Dedifferentiated amniotic fluid mesenchymal stem cell (primary cell): ENCODE measurements around the gene BUD31.
"Not testable (repeated sequence)": the region's sequence is repeated elsewhere in the genome, so short reads cannot be mapped to it uniquely, and the experiment has no call there.

Source experiments
- DNase-seq: peaks from one replicate; pipeline ENCODE4 v3.0.0-alpha.2; 2016; ENCODE audit errors: extremely low spot score

Gene BUD31

DNA sequence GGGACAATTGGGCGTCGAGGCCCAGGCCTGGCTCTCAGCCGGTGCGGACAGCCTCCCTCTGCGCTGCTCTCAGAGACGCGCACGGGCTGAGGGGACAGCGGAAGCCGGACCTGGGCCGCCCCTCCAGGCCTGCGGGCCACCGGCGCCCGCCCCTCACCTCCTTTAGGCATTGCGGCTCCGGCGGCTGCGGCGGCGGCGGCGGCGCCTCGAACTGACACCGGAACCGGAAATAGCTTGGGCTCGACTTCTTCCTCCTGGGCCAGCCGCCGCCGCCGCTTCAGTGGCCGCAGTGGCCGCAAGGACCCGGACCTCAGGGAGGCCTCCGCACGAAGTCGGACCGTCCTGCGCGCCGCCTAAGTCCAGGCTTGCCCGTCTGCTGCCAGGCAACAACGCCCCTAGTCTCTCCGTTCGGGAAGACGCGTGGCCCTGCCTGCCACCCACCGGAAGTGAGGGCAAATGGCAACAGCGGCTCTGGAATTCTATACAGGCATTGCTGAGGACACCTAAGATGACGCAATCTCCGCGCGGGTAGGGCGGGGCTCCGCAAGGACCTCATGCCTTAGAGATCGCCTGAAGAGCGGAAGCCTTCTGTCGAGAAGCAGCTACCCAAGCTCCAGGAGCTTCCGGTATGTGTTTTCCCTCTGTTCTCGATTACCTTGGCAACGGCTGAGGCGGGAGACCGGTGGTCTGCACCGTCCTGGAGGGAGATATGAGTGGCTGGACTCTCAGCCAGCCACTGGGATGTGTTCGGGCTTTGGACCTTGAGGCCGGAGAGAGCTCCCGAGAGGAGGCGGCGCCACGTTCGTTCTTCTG lies at the start of gene BUD31, which contains the start of gene PDAP1:
Gene BUD31 (plus strand): TSS at position 591 of the 813 bp plus-strand sequence. CDS start 2,124 bp downstream, outside the sequence.
Gene PDAP1 (minus strand): TSS at position 219 of the 813 bp plus-strand sequence. CDS start 49 bp downstream, at position 170.
- DNase-seq: peak; percentile 90

DNA sequence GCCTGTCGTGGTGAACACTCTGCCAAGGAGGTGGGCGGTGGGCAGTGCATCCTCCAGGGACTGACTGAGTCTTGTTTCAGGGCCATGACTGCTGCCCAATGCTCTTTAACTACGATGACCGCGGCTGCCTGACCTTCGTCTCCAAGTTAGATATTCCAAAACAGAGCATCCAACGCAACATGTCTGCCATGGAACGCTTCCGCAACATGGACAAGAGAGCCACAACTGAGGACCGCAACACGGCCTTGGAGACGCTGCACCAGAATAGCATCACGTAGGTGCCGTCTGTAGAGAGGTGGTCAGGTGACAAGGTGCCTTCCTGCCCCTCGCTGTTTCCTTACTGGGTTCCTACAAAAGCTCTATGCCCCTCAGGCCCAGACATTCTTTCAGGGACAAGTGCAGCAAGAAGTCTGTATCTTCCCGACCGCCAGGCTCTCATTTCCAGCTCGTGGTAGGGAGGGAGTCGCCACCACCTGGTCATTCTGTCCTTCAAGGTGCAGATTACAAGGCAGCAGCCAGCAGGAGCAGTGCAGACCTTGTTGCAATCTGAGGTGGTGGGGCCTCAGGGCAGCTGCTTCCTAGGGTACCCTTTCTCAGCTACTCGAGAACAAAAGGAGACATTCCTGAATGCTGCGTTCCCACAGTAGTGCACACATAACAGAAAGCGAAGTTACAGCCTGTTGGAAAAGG lies 49.2 kb upstream of the BUD31 start:
- DNase-seq: no peak

GRCh38 chr7:99362801-99363200 lies 46.0 kb upstream of the BUD31 start:
- DNase-seq: peak; percentile 62

GRCh38 chr7:99363286-99363685 lies 45.5 kb upstream of the BUD31 start:
- DNase-seq: no peak

- DNase-seq: no peak
Observed at GRCh38 chr7:99365318-99366141, 43.2 kb upstream of the BUD31 start.

- no peak for DNase-seq
Observed at GRCh38 chr7:99366646-99367045, 42.1 kb upstream of the BUD31 start.

DNA sequence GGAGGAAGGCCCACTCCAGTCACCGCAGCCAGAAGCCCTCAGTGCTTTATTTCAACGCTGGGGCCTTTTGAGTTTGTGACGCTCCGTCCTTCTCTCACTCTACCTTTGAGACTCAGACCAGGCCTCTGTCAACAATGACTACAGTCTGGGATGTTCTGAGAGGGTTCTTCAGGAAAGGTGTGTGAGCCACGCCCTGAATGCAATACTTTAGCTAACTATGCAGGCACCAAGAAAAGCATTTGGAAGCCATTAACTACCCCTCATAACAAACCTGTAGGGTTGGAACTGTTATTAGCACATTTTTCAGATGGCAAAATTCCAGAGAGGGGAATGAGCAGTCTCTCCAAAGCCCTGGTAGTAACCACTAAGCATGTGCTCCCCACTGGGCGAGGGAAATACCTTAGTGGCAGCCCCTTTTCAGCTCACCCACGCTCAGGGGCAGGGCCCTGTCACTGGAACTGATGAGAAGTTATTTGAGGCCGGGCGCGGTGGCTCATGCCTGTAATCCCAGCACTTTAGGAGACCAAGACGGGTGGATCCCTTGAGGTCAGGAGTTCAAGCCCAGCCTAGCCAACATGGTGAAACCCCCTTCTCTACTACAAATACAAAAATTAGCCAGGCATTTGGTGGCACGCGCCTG lies 39.9 kb upstream of the BUD31 start:
- DNase-seq: no peak

DNA sequence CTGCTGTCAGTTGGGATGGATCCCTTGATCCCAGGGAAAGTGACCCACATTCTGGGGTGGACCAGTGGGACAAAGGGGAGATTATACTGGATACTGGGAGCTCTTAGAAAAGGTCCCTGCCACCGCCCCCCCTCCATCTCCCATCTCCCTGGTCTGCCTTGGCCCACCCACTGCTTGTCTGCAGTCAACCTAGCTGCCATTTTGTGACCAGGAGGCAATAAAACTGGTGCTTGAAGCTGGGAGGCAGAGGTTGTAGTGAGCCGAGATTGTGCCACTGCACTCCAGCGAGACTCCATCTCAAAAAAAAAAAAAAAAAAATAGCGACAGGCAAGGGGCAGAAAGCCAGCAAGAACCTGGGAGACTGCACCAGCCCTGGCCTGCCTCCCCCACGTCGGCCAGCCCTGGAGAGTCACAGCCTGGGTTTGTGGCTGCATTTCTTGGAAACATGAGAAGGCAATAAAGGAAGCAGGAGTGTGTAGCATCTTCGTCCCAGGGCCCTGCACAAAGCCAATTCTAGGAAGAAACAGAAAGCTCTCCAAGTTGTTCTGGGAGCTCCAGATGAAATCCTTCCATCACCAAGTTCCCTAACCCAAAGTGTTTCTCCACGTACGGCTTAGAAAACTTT lies 38.9 kb upstream of the BUD31 start:
- DNase-seq: no peak

DNA sequence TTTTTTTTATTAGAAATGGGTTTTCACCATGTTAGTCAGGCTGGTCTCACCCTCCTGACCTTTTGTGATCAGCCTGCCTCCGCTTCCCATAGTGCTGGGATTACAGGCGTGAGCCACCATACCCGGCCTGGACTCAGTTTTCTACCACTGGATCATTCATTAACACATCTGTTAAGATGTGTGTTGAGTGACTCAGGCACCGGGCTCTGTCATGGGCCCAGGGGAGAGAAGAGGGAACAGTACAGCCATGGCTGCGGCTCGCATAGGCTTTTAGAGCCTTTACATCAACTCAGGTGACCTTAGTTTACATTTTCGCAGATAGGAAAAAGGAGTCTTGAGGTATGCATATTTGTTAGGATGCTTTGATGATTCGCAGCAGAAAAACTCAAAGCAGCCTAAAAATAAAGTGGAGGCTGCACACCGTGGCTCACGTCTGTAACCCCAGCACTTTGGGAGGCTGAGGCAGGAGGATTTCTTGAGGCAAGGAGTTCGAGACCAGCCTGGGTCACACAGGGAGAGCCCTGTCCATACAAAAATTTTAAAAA lies 37.3 kb upstream of the BUD31 start:
- DNase-seq: no peak

DNA sequence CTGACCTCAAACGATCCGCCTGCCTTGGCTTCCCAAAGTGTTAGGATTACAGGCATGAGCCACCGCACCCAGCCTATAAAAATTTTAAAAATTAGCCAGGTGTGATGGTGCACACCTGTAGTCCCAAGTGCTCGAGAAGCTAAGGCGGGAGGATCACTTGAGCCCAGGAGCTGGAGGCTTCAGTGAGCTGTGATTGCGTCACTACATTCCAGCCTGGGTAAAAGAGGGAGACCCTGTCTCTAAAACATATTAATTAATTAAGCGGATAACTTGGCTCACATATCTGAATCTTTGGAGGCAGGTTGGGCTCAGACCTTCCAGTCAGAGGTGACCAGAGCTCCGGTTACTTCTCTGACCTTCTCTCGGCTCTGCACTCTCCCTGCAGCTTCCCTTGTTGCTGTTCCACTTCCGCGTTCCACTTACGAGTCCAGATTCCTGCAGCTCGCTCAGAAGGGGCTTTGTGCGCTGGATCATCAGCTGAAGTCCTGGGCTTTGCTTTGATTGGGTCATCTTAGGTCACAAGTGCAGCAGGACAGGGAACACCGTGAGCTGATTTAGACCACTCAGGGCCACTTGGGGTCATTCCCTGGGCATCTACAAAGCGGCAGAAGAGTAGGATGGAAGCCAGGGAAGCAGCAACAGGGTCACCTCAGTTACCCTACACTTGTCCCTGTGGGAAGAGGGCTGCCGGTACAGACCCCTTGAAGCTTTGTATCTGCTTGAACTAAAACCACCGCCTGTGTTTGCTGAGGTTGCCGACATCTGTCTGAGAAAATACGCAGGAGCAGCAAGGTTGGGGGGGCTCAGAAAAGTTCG lies 36.3 kb upstream of the BUD31 start:
- no peak for DNase-seq

DNA sequence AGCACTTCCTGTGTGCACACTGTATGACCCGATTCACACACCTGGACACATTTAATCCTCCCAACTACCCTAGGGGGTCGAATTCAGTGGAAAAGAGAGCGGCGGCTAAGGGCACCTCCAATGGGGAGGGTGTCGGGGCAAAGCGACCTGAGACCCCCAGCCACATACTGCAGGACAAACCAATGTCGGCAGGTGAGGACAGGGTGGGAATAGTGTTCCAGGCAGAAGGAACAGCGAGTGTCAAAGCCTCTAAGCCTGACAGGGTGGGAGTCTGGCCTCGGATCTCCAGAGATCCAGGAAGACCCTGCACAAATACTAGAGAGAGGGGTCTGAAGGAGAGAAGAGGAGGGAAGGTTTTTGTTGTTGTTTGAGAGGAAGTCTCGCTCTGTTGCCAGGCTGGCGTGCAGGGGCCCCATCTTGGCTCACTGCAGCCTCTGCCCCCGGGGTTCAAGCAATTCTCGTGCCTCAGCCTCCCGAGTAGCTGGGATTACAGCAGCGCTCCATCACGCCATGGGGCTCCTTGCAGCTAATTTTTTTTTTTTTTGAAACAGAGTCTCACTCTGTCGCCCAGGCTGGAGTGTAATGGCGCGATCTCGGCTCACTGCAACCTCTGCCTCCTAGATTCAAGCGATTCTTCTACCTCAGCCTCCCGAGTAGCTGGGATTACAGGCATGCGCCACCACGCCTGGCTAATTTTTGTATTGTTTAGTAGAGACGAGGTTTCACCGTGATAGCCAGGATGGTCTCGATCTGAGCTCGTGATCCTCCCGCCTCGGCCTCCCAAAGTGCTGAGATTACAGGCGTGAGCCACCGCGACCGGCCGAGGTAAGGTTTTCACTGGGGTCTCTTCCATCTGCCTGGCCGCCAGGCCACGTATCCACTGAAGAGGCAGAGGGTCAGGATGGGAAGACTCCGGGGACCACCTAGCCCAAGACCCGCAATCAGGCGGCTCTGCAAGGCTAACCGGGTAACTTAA lies 35.4 kb upstream of the BUD31 start:
- DNase-seq: no peak

DNA sequence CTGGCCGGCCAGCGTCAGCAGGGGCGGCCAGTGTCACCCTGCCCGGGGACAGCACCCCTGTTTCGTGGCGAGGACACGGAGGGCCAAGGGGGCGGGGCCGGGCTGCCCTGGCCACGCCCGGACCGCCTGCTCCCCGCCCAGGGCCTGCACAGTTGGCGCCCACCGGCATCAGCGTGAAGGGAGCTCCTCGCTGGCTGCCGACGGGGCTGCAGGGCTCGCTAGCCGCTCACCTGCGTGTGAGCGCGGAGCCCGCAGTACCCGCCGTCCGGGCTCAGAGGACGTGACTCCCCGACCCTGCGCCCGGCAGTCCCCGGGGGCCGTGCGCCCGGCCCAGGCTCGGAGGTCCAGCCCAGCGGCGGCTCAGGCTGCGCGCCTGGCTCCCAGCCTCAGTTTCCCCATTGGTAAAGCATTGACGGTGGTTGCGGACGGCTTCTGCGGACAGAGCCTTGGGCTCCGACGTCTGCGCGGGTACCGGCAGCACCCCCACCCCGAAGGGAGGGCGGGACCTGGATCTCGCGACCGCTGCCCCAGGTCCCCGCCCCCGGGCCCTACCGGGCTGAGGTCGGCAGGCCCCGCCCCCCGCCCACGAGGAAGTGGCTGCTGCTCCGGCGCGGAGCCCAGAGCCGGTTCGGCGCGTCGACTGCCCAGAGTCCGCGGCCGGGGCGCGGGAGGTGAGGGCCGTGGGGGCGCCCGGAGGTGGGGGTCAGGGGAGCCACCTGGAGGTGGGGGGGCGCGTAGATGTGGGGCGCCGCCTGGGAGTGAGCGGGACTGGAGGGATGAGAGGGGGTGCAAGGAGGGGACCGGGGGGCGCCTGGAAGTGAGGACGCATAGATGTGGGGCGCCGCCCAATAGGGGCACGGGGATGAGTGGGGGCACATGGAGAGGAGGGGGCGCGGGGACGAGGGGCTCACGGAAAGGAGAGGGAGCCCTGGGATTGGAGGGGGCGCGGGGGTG lies 34.4 kb upstream of the BUD31 start, which contains the start of gene ARPC1B:
Gene ARPC1B (plus strand): TSS at position 620 of the 954 bp plus-strand sequence. CDS start 10,985 bp downstream, outside the sequence.
- no peak for DNase-seq

DNA sequence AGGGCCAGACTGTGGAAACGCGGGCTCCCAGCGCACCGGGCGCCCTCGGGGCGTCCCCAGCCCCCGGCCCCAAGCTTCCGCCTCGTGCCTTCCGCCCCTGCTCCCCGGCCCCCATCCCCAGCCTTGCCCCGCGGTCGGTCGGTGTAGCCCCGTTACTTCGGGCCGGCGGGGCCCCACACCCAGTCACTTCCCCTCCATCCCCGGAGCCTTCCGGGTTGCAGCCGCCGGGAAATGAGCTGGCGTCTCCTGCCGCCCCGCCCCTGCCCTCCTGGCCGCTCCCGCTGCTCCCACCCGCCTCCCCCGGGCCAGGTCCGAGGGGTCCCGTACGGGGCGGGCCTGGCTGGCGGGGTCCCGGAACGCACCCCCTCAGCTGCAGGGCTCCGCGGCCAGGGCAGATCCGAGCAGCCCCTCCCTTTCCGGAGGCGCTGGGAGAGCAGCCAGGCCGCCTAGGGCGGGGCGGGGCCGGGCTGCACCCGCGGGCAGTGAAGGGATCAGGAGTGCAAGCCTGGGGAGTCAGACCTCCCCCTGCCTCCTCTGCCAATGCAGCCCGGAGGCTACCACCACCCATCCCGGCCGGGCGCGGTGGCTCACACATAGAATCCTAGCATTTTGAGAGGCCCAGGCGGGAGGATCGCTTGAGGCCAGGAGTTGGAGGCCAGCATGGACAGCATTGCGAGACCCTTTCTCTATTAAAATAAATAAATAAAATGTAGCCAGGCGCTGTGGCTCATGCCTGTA lies 33.5 kb upstream of the BUD31 start:
- peak; percentile 51 for DNase-seq

GRCh38 chr7:99379043-99379577 lies 29.7 kb upstream of the BUD31 start:
- DNase-seq: peak; percentile 91

- DNase-seq: not testable (repeated sequence)
Observed at GRCh38 chr7:99379693-99380031, 29.1 kb upstream of the BUD31 start.

- DNase-seq: no peak
Observed at GRCh38 chr7:99380032-99380822, 28.5 kb upstream of the BUD31 start.
